Activated T-helper 17 cell treated with anti-CD3 and anti-CD28 coated beads, Interleukin-2, amount 50 U/mL, for 72 hours (primary cell): ENCODE data around the gene FGGY. TPM values are rescaled to one million over a fixed set of nuclear protein-coding genes. Genes with fewer than 3 reads are reported as not detected.

ENCODE experiments used
- ATAC-seq: fragments of 150-1000 bp; cut with Tn5 transposase; replicated peaks from 2 replicates; pipeline ENCODE4 v1.10.0; 2021; ENCODE audit warnings: mild to moderate bottlenecking, moderate library complexity
- H3K27ac Mint-ChIP-seq: one replicate; pipeline ENCODE4 v1.8.0; 2022; ENCODE audit warnings: mixed read lengths
- H3K27me3 Mint-ChIP-seq: one replicate; pipeline ENCODE4 v1.8.0; 2022; ENCODE audit warnings: mixed read lengths
- H3K36me3 Mint-ChIP-seq: one replicate; pipeline ENCODE4 v1.8.0; 2022; ENCODE audit warnings: low read depth, mild to moderate bottlenecking, mixed read lengths
- H3K4me1 Mint-ChIP-seq: one replicate; pipeline ENCODE4 v1.8.0; 2022; ENCODE audit warnings: mixed read lengths
- H3K4me3 Mint-ChIP-seq: one replicate; pipeline ENCODE4 v1.8.0; 2022; ENCODE audit warnings: mild to moderate bottlenecking, mixed read lengths
- H3K9me3 Mint-ChIP-seq: one replicate; pipeline ENCODE4 v1.8.0; 2022; ENCODE audit warnings: mixed read lengths
- total RNA-seq, 2 donors: library from RNA; stranded (reverse); gene quantifications; one replicate each; pipeline ENCODE4 v1.2.3, GENCODE V29; 2022

The FGGY gene
- total RNA-seq, 2 donors from 2014 or later: 8.1 to 16.4 TPM

DNA sequence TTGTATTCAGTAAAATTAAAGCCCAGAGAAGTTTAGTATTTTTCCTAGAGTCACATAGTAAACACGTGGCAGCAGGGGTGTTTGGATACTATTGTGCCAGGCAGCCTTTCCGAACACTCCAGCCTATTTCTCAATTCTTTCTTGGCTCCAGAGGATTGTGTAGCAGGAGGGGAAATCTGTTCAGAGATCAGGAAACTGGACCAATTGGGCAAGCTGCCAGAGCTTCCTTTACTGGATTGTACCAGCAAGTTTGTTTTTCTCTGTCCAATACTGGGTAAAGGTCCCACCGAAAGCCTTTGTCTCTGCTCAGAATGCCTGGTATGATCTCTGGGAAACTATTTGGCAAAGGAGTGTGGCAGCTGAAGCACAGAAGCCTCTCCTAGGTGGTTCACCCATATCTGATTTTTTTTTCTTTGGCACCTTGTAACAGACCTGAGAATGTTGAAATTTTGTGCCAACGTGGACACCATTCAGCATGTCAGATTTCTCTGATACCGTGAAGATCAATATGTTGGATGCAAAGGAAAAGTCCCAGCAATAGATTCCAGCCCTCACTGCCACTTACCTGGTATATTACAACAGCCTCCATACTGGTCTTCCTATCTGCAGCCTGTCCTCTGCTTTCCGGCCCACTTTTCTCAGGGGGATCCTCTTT lies 126.2 kb downstream of the FGGY start:
- no peaks in the 10 kb centered on the region for H3K4me1 Mint-ChIP-seq
- no peak for ATAC-seq
- H3K27ac Mint-ChIP-seq: no peak overlapping the region
- H3K27me3 Mint-ChIP-seq: no peaks in the 10 kb centered on the region
- H3K4me3 Mint-ChIP-seq: no peak overlapping the region
- no peaks in the 10 kb centered on the region for H3K9me3 Mint-ChIP-seq
- H3K36me3 Mint-ChIP-seq: no peaks in the 10 kb centered on the region

- no peak overlapping the region for H3K4me3 Mint-ChIP-seq
- no peaks in the 10 kb centered on the region for H3K9me3 Mint-ChIP-seq
- H3K36me3 Mint-ChIP-seq: no peaks in the 10 kb centered on the region
- no peaks in the 10 kb centered on the region for H3K27me3 Mint-ChIP-seq
- peak overlapping the region; percentile 36 for H3K27ac Mint-ChIP-seq
- H3K4me1 Mint-ChIP-seq: peaks cover 3% of the 10 kb centered on the region
- ATAC-seq: no peak
Observed at GRCh38 chr1:59427155-59427554, 130.3 kb downstream of the FGGY start.

GRCh38 chr1:59427784-59428183 lies 130.9 kb downstream of the FGGY start:
- no peak for ATAC-seq
- Mint-ChIP-seq H3K36me3 (no peaks in the 10 kb centered on the region), H3K27me3 (no peaks in the 10 kb centered on the region), H3K9me3 (no peaks in the 10 kb centered on the region), H3K4me1 (peaks cover 8% of the 10 kb centered on the region), H3K4me3 (no peak overlapping the region), H3K27ac (peak overlapping the region; percentile 36)

DNA sequence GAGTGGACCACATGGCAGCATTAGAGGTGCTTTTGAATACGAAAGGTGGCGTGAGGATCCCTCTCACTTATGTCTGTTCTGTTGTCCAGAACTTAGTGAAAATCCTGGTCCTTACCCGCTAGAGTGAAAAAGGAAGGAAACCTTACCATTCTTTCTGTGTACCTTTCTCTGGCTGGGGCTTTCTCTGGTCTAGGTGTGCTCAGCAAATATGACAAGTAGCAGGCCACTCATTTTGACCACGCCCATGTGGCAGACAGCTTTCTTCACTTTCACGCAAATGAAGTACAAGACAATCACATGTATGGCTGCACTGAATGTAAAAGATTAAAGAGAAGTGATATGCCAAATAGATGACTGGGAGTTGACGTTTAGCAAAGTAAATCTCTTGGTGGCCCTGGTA lies 131.9 kb downstream of the FGGY start:
- H3K27me3 Mint-ChIP-seq: no peaks in the 10 kb centered on the region
- no peak for ATAC-seq
- H3K4me3 Mint-ChIP-seq: no peak overlapping the region
- peaks cover 12% of the 10 kb centered on the region for H3K4me1 Mint-ChIP-seq
- no peaks in the 10 kb centered on the region for H3K9me3 Mint-ChIP-seq
- H3K36me3 Mint-ChIP-seq: no peaks in the 10 kb centered on the region
- H3K27ac Mint-ChIP-seq: no peak overlapping the region

- Mint-ChIP-seq H3K4me3 (no peak overlapping the region), H3K27ac (no peak overlapping the region)
Observed at GRCh38 chr1:59429656-59430055, 132.8 kb downstream of the FGGY start.

DNA sequence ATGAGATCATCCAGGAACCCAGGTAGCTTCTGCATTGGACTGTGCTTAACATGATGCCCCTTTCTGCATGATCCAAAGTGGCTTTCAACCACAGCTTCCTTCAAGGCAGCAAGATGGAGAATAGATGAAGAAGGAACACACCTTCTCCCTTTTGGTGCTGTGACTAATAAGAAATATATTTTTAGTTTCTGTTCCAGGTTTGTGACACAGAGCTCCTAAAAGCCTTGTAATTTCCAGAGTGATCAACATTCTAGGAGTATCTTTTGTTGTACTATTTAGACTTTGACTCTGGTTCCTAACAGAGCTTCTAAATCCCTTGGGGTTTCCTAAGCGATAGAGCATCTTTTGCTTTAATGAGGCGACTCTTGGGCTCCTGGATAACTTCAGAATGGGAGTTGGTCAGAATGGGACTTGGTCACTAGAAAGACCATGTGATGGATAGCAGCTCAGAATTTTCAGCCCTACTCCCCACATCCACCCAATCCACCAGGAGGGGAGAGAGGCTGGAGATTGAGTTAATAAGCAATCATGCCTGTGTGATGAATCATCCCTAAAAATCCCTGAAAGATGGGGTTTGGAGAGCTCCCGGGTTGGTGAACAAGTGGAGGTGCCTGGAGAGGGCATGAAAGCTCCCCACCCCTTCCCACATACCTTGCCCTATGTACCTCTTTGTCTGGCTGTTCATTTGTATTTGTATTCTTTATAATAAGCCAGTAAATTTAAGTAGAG lies 134.8 kb downstream of the FGGY start:
- peak overlapping the region; percentile 64 for H3K27ac Mint-ChIP-seq
- H3K27me3 Mint-ChIP-seq: no peaks in the 10 kb centered on the region
- H3K36me3 Mint-ChIP-seq: no peaks in the 10 kb centered on the region
- H3K4me3 Mint-ChIP-seq: peak overlapping the region; percentile 19
- no peaks in the 10 kb centered on the region for H3K9me3 Mint-ChIP-seq
- ATAC-seq: peak; percentile 6
- peaks cover 12% of the 10 kb centered on the region for H3K4me1 Mint-ChIP-seq

More at GRCh38 chr1:59429656-59430055, 132.8 kb downstream of the FGGY start:
- Mint-ChIP-seq H3K27me3 (no peaks in the 10 kb centered on the region), H3K36me3 (no peaks in the 10 kb centered on the region), H3K9me3 (no peaks in the 10 kb centered on the region), H3K4me1 (peaks cover 12% of the 10 kb centered on the region)
- ATAC-seq: no peak

DNA sequence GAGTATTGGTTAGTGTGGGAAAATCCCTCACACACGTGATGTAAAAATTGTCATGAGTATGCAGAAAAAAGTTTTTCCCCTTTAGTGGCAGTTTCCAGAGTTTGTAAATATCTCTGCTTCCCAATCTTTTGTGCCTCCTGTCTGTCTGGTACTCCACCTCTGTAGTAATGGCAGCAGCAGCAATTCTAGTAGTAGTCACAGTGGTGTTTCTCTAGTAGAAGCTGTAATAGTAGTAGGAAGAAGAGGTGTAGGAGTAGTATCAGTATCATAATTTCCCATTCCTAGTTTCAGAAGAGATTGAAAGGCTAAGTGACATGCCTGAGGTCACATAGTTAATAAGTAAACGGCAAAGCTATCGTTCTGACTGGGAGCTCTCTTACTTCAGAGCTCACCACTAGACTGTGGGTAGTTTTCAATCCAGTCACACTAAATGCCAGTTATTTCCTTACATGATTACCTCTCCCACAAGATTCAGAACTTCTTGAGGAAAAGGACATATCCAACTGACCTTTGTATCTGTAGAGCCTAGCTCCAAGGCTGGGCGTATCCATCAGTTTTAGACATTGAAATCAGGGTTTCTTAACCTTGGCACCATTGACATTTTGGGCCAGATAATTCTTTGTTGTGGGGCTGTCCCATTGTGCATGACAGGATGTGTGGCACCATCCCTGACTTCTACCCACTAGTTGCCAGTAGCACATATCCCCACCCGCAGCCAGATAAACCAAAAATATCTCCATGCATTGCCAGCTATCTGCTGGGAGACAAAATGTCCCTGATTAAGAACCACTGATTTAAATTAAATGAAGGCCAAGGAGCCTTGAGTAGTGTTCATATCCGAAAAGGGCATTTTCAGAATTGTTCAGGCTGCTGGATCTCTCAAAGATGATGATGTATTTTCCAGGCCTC lies 135.9 kb downstream of the FGGY start:
- no peaks in the 10 kb centered on the region for H3K27me3 Mint-ChIP-seq
- H3K9me3 Mint-ChIP-seq: no peaks in the 10 kb centered on the region
- peak overlapping the region; percentile 64 for H3K27ac Mint-ChIP-seq
- H3K4me3 Mint-ChIP-seq: peak overlapping the region; percentile 19
- peak; percentile 92 for ATAC-seq
- no peaks in the 10 kb centered on the region for H3K36me3 Mint-ChIP-seq
- peaks cover 12% of the 10 kb centered on the region for H3K4me1 Mint-ChIP-seq

DNA sequence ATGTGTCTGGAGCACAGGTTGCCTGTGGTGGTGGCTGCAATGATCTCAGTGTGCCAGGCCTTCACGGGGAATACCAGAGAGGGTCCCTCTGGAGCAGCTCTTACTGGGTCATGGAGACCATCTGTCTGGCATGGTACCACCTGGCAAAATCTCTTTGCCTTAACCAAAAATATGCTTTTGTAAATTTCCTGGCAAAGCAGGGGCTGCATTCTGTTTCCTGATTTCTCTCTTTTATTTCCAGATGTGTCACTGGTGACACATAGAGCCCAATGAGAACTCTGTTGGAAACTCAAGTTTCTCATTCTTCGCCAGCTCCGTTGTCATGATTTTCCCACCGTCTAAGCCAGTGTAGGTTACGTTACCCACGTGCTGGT lies 136.5 kb downstream of the FGGY start:
- peak overlapping the region; percentile 64 for H3K27ac Mint-ChIP-seq
- no peaks in the 10 kb centered on the region for H3K9me3 Mint-ChIP-seq
- peak overlapping the region; percentile 19 for H3K4me3 Mint-ChIP-seq
- no peaks in the 10 kb centered on the region for H3K36me3 Mint-ChIP-seq
- H3K27me3 Mint-ChIP-seq: no peaks in the 10 kb centered on the region
- no peak for ATAC-seq
- H3K4me1 Mint-ChIP-seq: peaks cover 12% of the 10 kb centered on the region

GRCh38 chr1:59434336-59434735 lies 137.4 kb downstream of the FGGY start:
- H3K9me3 Mint-ChIP-seq: no peaks in the 10 kb centered on the region
- no peaks in the 10 kb centered on the region for H3K27me3 Mint-ChIP-seq
- H3K4me3 Mint-ChIP-seq: no peak overlapping the region
- no peak for ATAC-seq
- peaks cover 12% of the 10 kb centered on the region for H3K4me1 Mint-ChIP-seq
- H3K27ac Mint-ChIP-seq: peak overlapping the region; percentile 64
- no peaks in the 10 kb centered on the region for H3K36me3 Mint-ChIP-seq

GRCh38 chr1:59436637-59437036 lies 139.7 kb downstream of the FGGY start:
- Mint-ChIP-seq H3K4me3 (no peak overlapping the region), H3K9me3 (no peaks in the 10 kb centered on the region), H3K36me3 (no peaks in the 10 kb centered on the region), H3K27me3 (no peaks in the 10 kb centered on the region), H3K27ac (no peak overlapping the region), H3K4me1 (peaks cover 8% of the 10 kb centered on the region)
- no peak for ATAC-seq

DNA sequence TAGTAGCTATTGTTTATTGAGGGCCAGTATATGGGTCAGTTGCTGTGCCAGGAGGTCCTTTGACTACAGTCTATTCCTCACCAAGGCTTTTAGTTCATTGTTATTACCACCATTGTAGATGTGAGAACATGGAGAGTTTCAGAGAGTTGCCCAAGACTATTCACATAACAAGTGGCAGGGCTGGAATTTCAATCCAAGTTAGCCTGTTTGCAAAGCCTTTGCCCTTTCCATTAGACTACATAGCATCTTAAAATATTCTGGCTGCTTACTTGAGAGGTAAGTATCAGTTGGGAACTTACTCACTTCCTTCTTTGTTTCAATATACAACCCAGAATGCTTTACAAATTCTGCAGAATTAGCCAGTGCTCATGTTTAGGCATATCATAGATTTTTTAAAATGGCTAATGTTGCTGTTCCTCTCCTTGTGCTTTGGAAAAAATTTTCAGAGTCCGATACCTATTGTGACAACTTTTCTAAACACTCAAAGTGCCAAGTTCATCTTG lies 141.2 kb downstream of the FGGY start:
- no peak for ATAC-seq
- no peaks in the 10 kb centered on the region for H3K27me3 Mint-ChIP-seq
- H3K9me3 Mint-ChIP-seq: no peaks in the 10 kb centered on the region
- H3K4me3 Mint-ChIP-seq: no peak overlapping the region
- H3K27ac Mint-ChIP-seq: peak overlapping the region; percentile 23
- H3K4me1 Mint-ChIP-seq: peaks cover 7% of the 10 kb centered on the region
- H3K36me3 Mint-ChIP-seq: no peaks in the 10 kb centered on the region

DNA sequence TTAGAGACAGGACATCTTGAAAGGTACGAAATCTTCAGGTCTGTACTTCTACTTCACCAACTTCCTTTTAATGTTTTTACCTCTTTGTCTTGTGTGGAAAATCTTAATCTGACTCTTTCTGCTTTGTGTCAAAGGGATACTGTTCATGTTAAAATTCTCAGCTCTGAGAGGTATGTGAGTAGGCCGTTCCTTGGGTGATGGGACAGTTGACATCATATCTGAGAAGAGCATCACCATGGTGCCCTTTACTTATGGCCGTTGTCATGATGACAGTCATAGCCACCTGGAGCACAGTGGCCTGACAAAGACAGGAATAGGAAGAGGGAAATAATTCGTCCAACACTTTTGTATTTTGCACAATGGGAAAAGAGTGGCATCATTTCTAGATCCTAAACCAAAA lies 145.6 kb downstream of the FGGY start:
- Mint-ChIP-seq H3K27ac (peak overlapping the region; percentile 65), H3K36me3 (no peaks in the 10 kb centered on the region), H3K9me3 (no peaks in the 10 kb centered on the region), H3K27me3 (no peaks in the 10 kb centered on the region), H3K4me3 (no peak overlapping the region), H3K4me1 (peaks cover 7% of the 10 kb centered on the region)
- ATAC-seq: peak; percentile 91

DNA sequence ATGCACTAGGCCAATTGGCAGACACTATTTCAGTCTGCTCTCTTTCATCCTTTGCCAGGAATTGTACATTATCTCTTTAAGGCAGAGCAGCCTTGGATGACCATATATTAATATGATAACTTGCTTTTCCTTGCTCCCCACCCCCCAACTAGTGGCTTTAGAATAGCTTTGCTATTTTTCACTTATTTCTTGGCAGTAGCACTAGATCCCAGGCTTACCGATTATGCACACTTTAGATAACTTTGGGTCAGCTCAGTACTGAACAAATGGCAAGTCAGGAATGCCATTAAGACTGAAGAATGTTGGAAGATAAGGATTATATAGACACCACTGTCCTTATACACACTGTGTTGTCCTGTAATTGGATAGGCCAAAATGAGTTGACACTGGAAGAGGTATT lies 146.4 kb downstream of the FGGY start:
- ATAC-seq: no peak
- Mint-ChIP-seq H3K4me1 (peaks cover 7% of the 10 kb centered on the region), H3K4me3 (no peak overlapping the region), H3K27ac (no peak overlapping the region), H3K36me3 (no peaks in the 10 kb centered on the region), H3K9me3 (no peaks in the 10 kb centered on the region), H3K27me3 (no peaks in the 10 kb centered on the region)

DNA sequence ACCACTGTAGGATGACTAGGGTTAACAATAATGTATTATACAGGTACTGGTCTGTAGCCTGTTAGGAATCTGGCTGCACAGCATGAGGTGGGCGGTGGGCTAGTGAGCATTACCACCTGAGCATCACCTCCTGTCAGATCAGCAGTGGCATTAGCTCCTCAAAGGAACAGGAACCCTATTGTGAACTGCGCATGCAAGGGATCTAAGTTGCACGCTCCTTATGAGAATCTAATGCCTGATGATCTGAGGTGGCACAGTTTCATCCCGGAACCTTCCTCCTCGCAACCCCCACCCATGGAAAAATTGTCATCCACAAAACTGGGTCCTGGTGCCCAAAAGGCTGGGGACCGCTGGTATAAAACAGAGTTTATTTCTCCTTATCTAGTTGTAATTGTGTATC lies 147.6 kb downstream of the FGGY start:
- Mint-ChIP-seq H3K27ac (no peak overlapping the region), H3K4me3 (no peak overlapping the region), H3K36me3 (no peaks in the 10 kb centered on the region), H3K4me1 (peaks cover 7% of the 10 kb centered on the region), H3K9me3 (no peaks in the 10 kb centered on the region), H3K27me3 (no peaks in the 10 kb centered on the region)
- ATAC-seq: no peak
